A549 treated with Hydrocortisone at 1 μM for 4 hours (cell line): ENCODE results near the gene SH3TC1. TPM values are rescaled to one million over a fixed set of nuclear protein-coding genes. Genes with fewer than 3 reads are reported as not detected.

Experiments used
- total RNA-seq: library from RNA; stranded (reverse); fragments of 200-300 nt; extraction: Qiagen RNA extraction; gene quantifications from 5 replicates; pipeline ENCODE4 v1.2.3, GENCODE V29; 2022

SH3TC1 gene
- 19.8 to 27.9 TPM (median 23.4 TPM) in 5 replicates for total RNA-seq

GRCh38 chr4:8198906-8199593 lies at the start of gene SH3TC1:
SH3TC1 (plus strand) TSS chr4:8199290; CDS start chr4:8205195, 5,905 bp downstream.

GRCh38 chr4:8158710-8159536 lies 40.2 kb upstream of the SH3TC1 start, which contains the start of gene ABLIM2:
ABLIM2 (minus strand) TSS chr4:8158813; CDS start chr4:8158689, 124 bp downstream.

GRCh38 chr4:8269535-8270417 lies 70.7 kb downstream of the SH3TC1 start, which contains the start of gene HTRA3:
HTRA3 (plus strand) TSS chr4:8269754; CDS start chr4:8269969, 215 bp downstream.

Other genes with a start within 250 kb of the SH3TC1 start
- gene ABLIM2, start 40.5 kb upstream of the SH3TC1 start, total RNA-seq, result 4.9 to 8.3 TPM (median 6.4 TPM) in 5 replicates
- gene HTRA3, start 70.5 kb downstream of the SH3TC1 start, total RNA-seq, result 15.5 to 20.4 TPM (median 19.2 TPM) in 5 replicates
- 8.3 to 10.7 TPM (median 9.6 TPM) in 5 replicates for gene ACOX3, start 241.4 kb downstream of the SH3TC1 start, total RNA-seq
- 6.3 to 7.5 TPM (median 6.6 TPM) in 5 replicates for gene TRMT44, start 241.5 kb downstream of the SH3TC1 start, total RNA-seq